H9 (cell line): ENCODE measurements around the gene CDH4. TPM values are rescaled to one million over a fixed set of nuclear protein-coding genes. Genes with fewer than 3 reads are reported as not detected.

Source experiments
- DNase-seq: peaks from one replicate; pipeline ENCODE4 v3.0.0-alpha.2; 2017
- H2AFZ ChIP-seq: one replicate; pipeline ENCODE4 v1.6.1; 2013; ENCODE audit warnings: mild to moderate bottlenecking, low read length, control low read depth, moderate library complexity
- H2AK5ac ChIP-seq: 2 replicates; pipeline ENCODE4 v1.6.1; 2013; ENCODE audit warnings: low read length, control low read depth, mixed read lengths; ENCODE audit not compliant: insufficient read length
- H2BK120ac ChIP-seq: one replicate; pipeline ENCODE4 v1.6.1; 2013; ENCODE audit warnings: low read depth, mild to moderate bottlenecking, low read length, control low read depth, inconsistent platforms; ENCODE audit not compliant: poor library complexity, severe bottlenecking
- H2BK12ac ChIP-seq: 2 replicates; pipeline ENCODE4 v1.6.1; 2013; ENCODE audit warnings: low read length, control low read depth, mixed read lengths, low read depth; ENCODE audit not compliant: insufficient read length
- H2BK15ac ChIP-seq: 2 replicates; pipeline ENCODE4 v1.6.1; 2013; ENCODE audit warnings: low read depth, low read length, control low read depth
- H2BK20ac ChIP-seq: one replicate; pipeline ENCODE4 v1.6.1; 2013; ENCODE audit warnings: low read depth, mild to moderate bottlenecking, low read length, control low read depth, inconsistent platforms; ENCODE audit not compliant: poor library complexity, severe bottlenecking
- H2BK5ac ChIP-seq: 2 replicates; pipeline ENCODE4 v1.6.1; 2013; ENCODE audit warnings: low read length, control low read depth, mixed read lengths; ENCODE audit not compliant: insufficient read length
- H3K14ac ChIP-seq: 2 replicates; pipeline ENCODE4 v1.6.1; 2013; ENCODE audit warnings: low read length, control low read depth; ENCODE audit not compliant: insufficient read depth
- H3K18ac ChIP-seq: 2 replicates; pipeline ENCODE4 v1.6.1; 2013; ENCODE audit warnings: low read depth, mild to moderate bottlenecking, mixed read lengths, low read length, control low read depth; ENCODE audit not compliant: insufficient read length
- H3K23ac ChIP-seq: 2 replicates; pipeline ENCODE4 v1.6.1; 2013; ENCODE audit warnings: low read length, control low read depth, mixed read lengths, low read depth; ENCODE audit not compliant: insufficient read length
- H3K23me2 ChIP-seq: 2 replicates; pipeline ENCODE4 v1.6.1; 2013; ENCODE audit warnings: low read depth, mild to moderate bottlenecking, mixed read lengths, low read length, control low read depth; ENCODE audit not compliant: insufficient read length, poor library complexity, severe bottlenecking
- H3K27ac ChIP-seq: 2 replicates; pipeline ENCODE4 v1.5.1; 2013; ENCODE audit warnings: low read length, control low read depth, mixed read lengths, low read depth; ENCODE audit not compliant: insufficient read length
- H3K27me3 ChIP-seq: 2 replicates; pipeline ENCODE4 v1.6.1; 2013; ENCODE audit warnings: low read length, control low read depth, inconsistent platforms; ENCODE audit not compliant: insufficient read depth
- H3K4ac ChIP-seq: 2 replicates; pipeline ENCODE4 v1.6.1; 2013; ENCODE audit warnings: low read depth, mild to moderate bottlenecking, control low read depth, inconsistent platforms, low read length, moderate library complexity
- H3K4me1 ChIP-seq: 2 replicates; pipeline ENCODE4 v1.6.1; 2013; ENCODE audit warnings: low read length, control low read depth, inconsistent platforms; ENCODE audit not compliant: insufficient read depth
- H3K4me2 ChIP-seq: 2 replicates; pipeline ENCODE4 v1.6.1; 2013; ENCODE audit warnings: low read length, control low read depth, mixed read lengths; ENCODE audit not compliant: insufficient read length, insufficient read depth
- H3K56ac ChIP-seq: 2 replicates; pipeline ENCODE4 v1.6.1; 2013; ENCODE audit warnings: low read depth, mild to moderate bottlenecking, mixed read lengths, low read length, control low read depth; ENCODE audit not compliant: insufficient read length
- H3K79me1 ChIP-seq: 2 replicates; pipeline ENCODE4 v1.6.1; 2013; ENCODE audit warnings: low read depth, mild to moderate bottlenecking, moderate library complexity, low read length, control low read depth, inconsistent platforms; ENCODE audit not compliant: insufficient read depth, poor library complexity, severe bottlenecking
- H3K79me2 ChIP-seq: 2 replicates; pipeline ENCODE4 v1.6.1; 2013; ENCODE audit warnings: low read length, control low read depth, inconsistent platforms; ENCODE audit not compliant: insufficient read depth
- H3K9ac ChIP-seq: 2 replicates; pipeline ENCODE4 v1.6.1; 2013; ENCODE audit warnings: low read length, control low read depth, mixed read lengths; ENCODE audit not compliant: insufficient read length; ENCODE audit errors: extremely low read depth
- H3K9me3 ChIP-seq: one replicate; pipeline ENCODE4 v1.6.1; 2013; ENCODE audit warnings: low read depth, low read length, inconsistent platforms; ENCODE audit not compliant: control insufficient read depth
- H3T11ph ChIP-seq: one replicate; pipeline ENCODE4 v1.6.1; 2013; ENCODE audit warnings: mild to moderate bottlenecking, low read length, control low read depth, inconsistent platforms
- H4K20me1 ChIP-seq: one replicate; pipeline ENCODE4 v1.6.1; 2013; ENCODE audit not compliant: control insufficient read depth, insufficient read length, insufficient read depth
- H4K5ac ChIP-seq: 2 replicates; pipeline ENCODE4 v1.6.1; 2013; ENCODE audit warnings: low read depth, mild to moderate bottlenecking, mixed read lengths, low read length, control low read depth; ENCODE audit not compliant: insufficient read length
- H4K8ac ChIP-seq: replicated peaks from 2 replicates; pipeline ENCODE4 v1.6.1; 2013; ENCODE audit warnings: low read length, control low read depth, mixed read lengths, low read depth; ENCODE audit not compliant: insufficient read length
- H4K91ac ChIP-seq: 2 replicates; pipeline ENCODE4 v1.6.1; 2013; ENCODE audit warnings: low read depth, mild to moderate bottlenecking, moderate library complexity, mixed read lengths, low read length, control low read depth; ENCODE audit not compliant: insufficient read length
- H3K27ac Mint-ChIP-seq, 3 experiments: 2 replicates in 2 of 3; 3 replicates in 1 of 3; pipeline ENCODE4 v1.8.0; 2020 to 2021; ENCODE audit warnings: mixed read lengths in 3 of 3, mild to moderate bottlenecking in 1 of 3, moderate library complexity in 1 of 3
- H3K27me3 Mint-ChIP-seq: 2 replicates; pipeline ENCODE4 v1.8.0; 2021; ENCODE audit warnings: low read depth, mild to moderate bottlenecking, moderate library complexity, mixed read lengths
- H3K36me3 Mint-ChIP-seq, 3 experiments: 2 replicates in 2 of 3; 3 replicates in 1 of 3; pipeline ENCODE4 v1.8.0; 2020 to 2021; ENCODE audit warnings: low read depth in 3 of 3, mixed read lengths in 3 of 3; ENCODE audit not compliant: insufficient read depth in 1 of 3
- H3K4me1 Mint-ChIP-seq, 2 experiments: 2 replicates each; pipeline ENCODE4 v1.8.0; 2020; ENCODE audit warnings: mixed read lengths in 2 of 2
- H3K4me3 Mint-ChIP-seq, 2 experiments: 2 replicates in 1 of 2; 3 replicates in 1 of 2; pipeline ENCODE4 v1.8.0; 2020 to 2021; ENCODE audit warnings: mild to moderate bottlenecking in 2 of 2, mixed read lengths in 2 of 2, moderate library complexity in 1 of 2
- H3K9me3 Mint-ChIP-seq, 2 experiments: 2 replicates in 1 of 2; 3 replicates in 1 of 2; pipeline ENCODE4 v1.8.0; 2020; ENCODE audit warnings: mild to moderate bottlenecking in 2 of 2, mixed read lengths in 2 of 2, moderate library complexity in 1 of 2
- WGBS: extraction: QIAGEN DNeasy Blood & Tissue Kit; methylation state at CpG from one replicate; pipeline ENCODE4 v1.1.7; 2013; ENCODE audit warnings: missing lambda C conversion rate, low lambda C conversion rate, mixed read lengths; ENCODE audit not compliant: insufficient read length; ENCODE audit errors: extremely low coverage; 5-methylcytosine and 5-hydroxymethylcytosine counted together
- total RNA-seq: library from RNA; stranded (reverse); gene quantifications from 2 replicates; pipeline ENCODE4 v1.2.1, GENCODE V29; 2021
- TF ChIP-seq, protein P1 (sequence below): fragments of 200-600 bp; sonication (generic); conservative IDR thresholded peaks from 3 replicates; pipeline ENCODE4 v1.8.0; 2021; ENCODE audit warnings: antibody characterized with exemption, mild to moderate bottlenecking

The CDH4 gene
- total RNA-seq, 1 experiment from 2014 or later, result 3.0 TPM

DNA sequence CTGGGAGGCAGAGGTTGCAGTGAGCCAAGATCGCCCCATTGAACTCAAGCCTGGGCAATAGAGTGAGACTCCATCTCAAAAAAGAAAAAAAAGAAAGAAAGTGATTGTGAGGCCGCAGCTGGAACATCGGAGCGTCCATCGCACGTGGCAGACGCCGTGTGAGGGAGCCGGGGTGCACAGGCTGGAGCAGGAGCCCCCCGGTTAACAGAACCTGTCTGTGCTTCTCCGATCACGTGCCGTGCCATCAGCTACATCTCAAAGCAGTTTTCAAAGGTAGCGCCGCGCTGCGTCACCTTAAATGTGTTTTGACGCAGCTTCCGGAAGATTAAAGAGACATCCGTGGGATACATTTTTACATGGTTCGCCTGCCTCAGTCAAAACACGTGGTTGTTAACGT, 674.7 kb downstream of the CDH4 start:
- H3K27ac ChIP-seq, result no peak overlapping the region
- no peaks in the 10 kb centered on the region for H3K9me3 ChIP-seq
- Mint-ChIP-seq H3K27ac (no peak overlapping the region), H3K36me3 (peaks cover 0 to 4% (median 2%) of the 10 kb centered on the region in 3 experiments; a peak in 3 of 7 replicates), H3K9me3 (0 out of 5 replicates have a peak, but pooled peaks cover 0 to 2% of the 10 kb centered on the region in 2 experiments), H3K27me3 (peaks cover 2% of the 10 kb centered on the region; the same call in 1 of the 2 replicates), H3K4me3 (no peak overlapping the region), H3K4me1 (no peaks in the 10 kb centered on the region)
- no peaks in the 10 kb centered on the region for H4K20me1 ChIP-seq
- H3K18ac ChIP-seq, result no peak overlapping the region
- H3K14ac ChIP-seq, result 0 out of 2 replicates have a peak overlapping the region, but pooled peaks have one; percentile 5
- no peak overlapping the region for H2BK15ac ChIP-seq
- no peaks in the 10 kb centered on the region for H3K23me2 ChIP-seq
- no peaks in the 10 kb centered on the region for H3K4me1 ChIP-seq
- H3K4ac ChIP-seq, result no peak overlapping the region
- H3K27me3 ChIP-seq, result no peaks in the 10 kb centered on the region; the same call in 1 of the 2 replicates
- H4K91ac ChIP-seq, result no peak overlapping the region
- TF ChIP-seq, protein P1, sequence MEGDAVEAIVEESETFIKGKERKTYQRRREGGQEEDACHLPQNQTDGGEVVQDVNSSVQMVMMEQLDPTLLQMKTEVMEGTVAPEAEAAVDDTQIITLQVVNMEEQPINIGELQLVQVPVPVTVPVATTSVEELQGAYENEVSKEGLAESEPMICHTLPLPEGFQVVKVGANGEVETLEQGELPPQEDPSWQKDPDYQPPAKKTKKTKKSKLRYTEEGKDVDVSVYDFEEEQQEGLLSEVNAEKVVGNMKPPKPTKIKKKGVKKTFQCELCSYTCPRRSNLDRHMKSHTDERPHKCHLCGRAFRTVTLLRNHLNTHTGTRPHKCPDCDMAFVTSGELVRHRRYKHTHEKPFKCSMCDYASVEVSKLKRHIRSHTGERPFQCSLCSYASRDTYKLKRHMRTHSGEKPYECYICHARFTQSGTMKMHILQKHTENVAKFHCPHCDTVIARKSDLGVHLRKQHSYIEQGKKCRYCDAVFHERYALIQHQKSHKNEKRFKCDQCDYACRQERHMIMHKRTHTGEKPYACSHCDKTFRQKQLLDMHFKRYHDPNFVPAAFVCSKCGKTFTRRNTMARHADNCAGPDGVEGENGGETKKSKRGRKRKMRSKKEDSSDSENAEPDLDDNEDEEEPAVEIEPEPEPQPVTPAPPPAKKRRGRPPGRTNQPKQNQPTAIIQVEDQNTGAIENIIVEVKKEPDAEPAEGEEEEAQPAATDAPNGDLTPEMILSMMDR, result no peak
- no peak overlapping the region for H3T11ph ChIP-seq
- H3K56ac ChIP-seq, result no peak overlapping the region
- no peak overlapping the region for H2BK12ac ChIP-seq
- no peak overlapping the region for H2AK5ac ChIP-seq
- H3K23ac ChIP-seq, result no peak overlapping the region
- WGBS, result no CpG with 5 or more reads among the region's 23 CpGs
- no peaks in the 10 kb centered on the region for H3K79me1 ChIP-seq
- no peak overlapping the region for H3K4me2 ChIP-seq
- no peak for DNase-seq
- H2AFZ ChIP-seq, result no peak overlapping the region
- H2BK20ac ChIP-seq, result no peak overlapping the region
- H4K8ac ChIP-seq, result no peak overlapping the region
- H4K5ac ChIP-seq, result no peak overlapping the region
- no peaks in the 10 kb centered on the region for H3K79me2 ChIP-seq
- no peak overlapping the region for H3K9ac ChIP-seq
- no peak overlapping the region for H2BK5ac ChIP-seq
- no peak overlapping the region for H2BK120ac ChIP-seq
